IMR-90 (cell line): ENCODE data around the gene MAGI2.

Experiments
- ELK1 ChIP-seq: fragments of 150-350 bp; IDR thresholded peaks from 2 replicates; pipeline ENCODE4 v1.6.1; 2016; ENCODE audit warnings: low read depth, mild to moderate bottlenecking, low read length, moderate library complexity, borderline replicate concordance
- MAZ ChIP-seq: IDR thresholded peaks from 2 replicates; pipeline ENCODE4 v1.6.1; 2012; ENCODE audit warnings: low read depth, mild to moderate bottlenecking, low read length, improper control_type of control experiment, moderate library complexity, borderline replicate concordance
- MXI1 ChIP-seq: IDR thresholded peaks from 2 replicates; pipeline ENCODE4 v1.6.1; 2012; ENCODE audit warnings: low read depth, mild to moderate bottlenecking, low read length, moderate library complexity, borderline replicate concordance
- POLR2A ChIP-seq: IDR thresholded peaks from 2 replicates; pipeline ENCODE4 v1.6.1; 2012; ENCODE audit warnings: mild to moderate bottlenecking, low read depth, low read length
- RAD21 ChIP-seq: IDR thresholded peaks from 2 replicates; pipeline ENCODE4 v1.6.1; 2012; ENCODE audit warnings: low read length, improper control_type of control experiment
- TF ChIP-seq, protein P1 (sequence below): conservative IDR thresholded peaks from 2 replicates; pipeline ENCODE4 v1.5.1; 2012; ENCODE audit warnings: mild to moderate bottlenecking, low read depth, low read length, improper control_type of control experiment
- TF ChIP-seq, protein P2 (sequence below): fragments of 150-350 bp; IDR thresholded peaks from 2 replicates; pipeline ENCODE4 v1.6.1; 2017; ENCODE audit warnings: mild to moderate bottlenecking, antibody characterized with exemption, low read length, low read depth

DNA sequence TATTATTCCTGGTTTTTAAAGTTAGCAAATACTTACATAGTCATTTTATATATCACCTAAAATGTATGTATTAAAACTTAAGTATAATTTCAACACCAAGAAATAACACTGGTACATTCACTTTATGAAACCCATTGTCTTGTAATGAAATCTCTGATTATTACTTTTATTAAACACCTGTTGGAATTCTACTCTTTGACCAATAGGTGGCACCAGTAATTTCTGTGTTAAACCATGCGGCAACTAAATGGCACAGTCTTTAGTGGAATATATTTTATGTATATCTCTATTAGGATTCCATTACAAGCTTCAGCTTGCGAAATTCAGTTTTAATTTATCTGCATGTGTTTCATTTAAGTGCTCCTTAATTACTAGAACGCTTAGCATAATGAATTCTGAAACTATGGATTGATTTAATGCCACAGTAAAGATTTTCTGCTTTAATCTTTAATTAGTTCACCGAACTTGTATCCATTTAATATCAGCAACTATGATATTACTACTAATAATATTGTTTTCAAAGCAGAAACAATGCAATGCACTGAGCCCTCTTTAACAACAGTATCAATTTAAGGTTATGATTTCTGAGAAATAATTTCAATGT is 181.3 kb downstream of the MAGI2 start:
- TF ChIP-seq, protein P1, sequence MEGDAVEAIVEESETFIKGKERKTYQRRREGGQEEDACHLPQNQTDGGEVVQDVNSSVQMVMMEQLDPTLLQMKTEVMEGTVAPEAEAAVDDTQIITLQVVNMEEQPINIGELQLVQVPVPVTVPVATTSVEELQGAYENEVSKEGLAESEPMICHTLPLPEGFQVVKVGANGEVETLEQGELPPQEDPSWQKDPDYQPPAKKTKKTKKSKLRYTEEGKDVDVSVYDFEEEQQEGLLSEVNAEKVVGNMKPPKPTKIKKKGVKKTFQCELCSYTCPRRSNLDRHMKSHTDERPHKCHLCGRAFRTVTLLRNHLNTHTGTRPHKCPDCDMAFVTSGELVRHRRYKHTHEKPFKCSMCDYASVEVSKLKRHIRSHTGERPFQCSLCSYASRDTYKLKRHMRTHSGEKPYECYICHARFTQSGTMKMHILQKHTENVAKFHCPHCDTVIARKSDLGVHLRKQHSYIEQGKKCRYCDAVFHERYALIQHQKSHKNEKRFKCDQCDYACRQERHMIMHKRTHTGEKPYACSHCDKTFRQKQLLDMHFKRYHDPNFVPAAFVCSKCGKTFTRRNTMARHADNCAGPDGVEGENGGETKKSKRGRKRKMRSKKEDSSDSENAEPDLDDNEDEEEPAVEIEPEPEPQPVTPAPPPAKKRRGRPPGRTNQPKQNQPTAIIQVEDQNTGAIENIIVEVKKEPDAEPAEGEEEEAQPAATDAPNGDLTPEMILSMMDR: peak; percentile 66
- TF ChIP-seq, protein P2, sequence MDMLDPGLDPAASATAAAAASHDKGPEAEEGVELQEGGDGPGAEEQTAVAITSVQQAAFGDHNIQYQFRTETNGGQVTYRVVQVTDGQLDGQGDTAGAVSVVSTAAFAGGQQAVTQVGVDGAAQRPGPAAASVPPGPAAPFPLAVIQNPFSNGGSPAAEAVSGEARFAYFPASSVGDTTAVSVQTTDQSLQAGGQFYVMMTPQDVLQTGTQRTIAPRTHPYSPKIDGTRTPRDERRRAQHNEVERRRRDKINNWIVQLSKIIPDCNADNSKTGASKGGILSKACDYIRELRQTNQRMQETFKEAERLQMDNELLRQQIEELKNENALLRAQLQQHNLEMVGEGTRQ: no peak
- TF ChIP-seq POLR2A: no peak
- no peak for TF ChIP-seq MXI1
- TF ChIP-seq ELK1: no peak
- peak; percentile 64 for TF ChIP-seq RAD21
- no peak for TF ChIP-seq MAZ
